ENCODE data around the gene ITLN1.

The ITLN1 gene

GRCh38 chr1:160911925-160912324 lies 26.9 kb upstream of the ITLN1 start:
- no peak for DNase-seq
- H3K27me3 ChIP-seq (ENCODE audit: insufficient read depth, low read depth, severe bottlenecking) = peaks cover 97% of the 10 kb centered on the region
- H3K27ac ChIP-seq = no peak overlapping the region
- no peak overlapping the region for H3K4me3 ChIP-seq (ENCODE audit: low read depth, low read length)
- H3K36me3 ChIP-seq = no peaks in the 10 kb centered on the region
- H3K9me3 ChIP-seq (ENCODE audit: severe bottlenecking) = peaks cover 12% of the 10 kb centered on the region
- TF ChIP-seq CTCF (IDR thresholded peaks at IDR 0.05; ENCODE audit: low read depth, low read length) = no peak

- DNase-seq = no peak
- no peaks in the 10 kb centered on the region for H3K36me3 ChIP-seq
- H3K27me3 ChIP-seq (ENCODE audit: insufficient read depth, low read depth, severe bottlenecking) = peaks cover 97% of the 10 kb centered on the region
- H3K27ac ChIP-seq = no peak overlapping the region
- H3K4me3 ChIP-seq (ENCODE audit: low read depth, low read length) = no peak overlapping the region
- no peak for TF ChIP-seq CTCF (IDR thresholded peaks at IDR 0.05; ENCODE audit: low read depth, low read length)
- H3K9me3 ChIP-seq (ENCODE audit: severe bottlenecking) = peaks cover 12% of the 10 kb centered on the region
Measured at GRCh38 chr1:160911441-160911840, 26.5 kb upstream of the ITLN1 start.

- H3K4me3 ChIP-seq (ENCODE audit: low read depth, low read length) = no peak overlapping the region
- peaks cover 97% of the 10 kb centered on the region for H3K27me3 ChIP-seq (ENCODE audit: insufficient read depth, low read depth, severe bottlenecking)
- no peaks in the 10 kb centered on the region for H3K36me3 ChIP-seq
- no peak for DNase-seq
- H3K9me3 ChIP-seq (ENCODE audit: severe bottlenecking) = peaks cover 12% of the 10 kb centered on the region
- TF ChIP-seq CTCF (IDR thresholded peaks at IDR 0.05; ENCODE audit: low read depth, low read length) = no peak
- H3K27ac ChIP-seq = no peak overlapping the region
Measured at GRCh38 chr1:160910170-160910750, 25.3 kb upstream of the ITLN1 start.

- H3K36me3 ChIP-seq = no peaks in the 10 kb centered on the region
- no peak overlapping the region for H3K27ac ChIP-seq
- DNase-seq = no peak
- no peak overlapping the region for H3K4me3 ChIP-seq (ENCODE audit: low read depth, low read length)
- peaks cover 96% of the 10 kb centered on the region for H3K27me3 ChIP-seq (ENCODE audit: insufficient read depth, low read depth, severe bottlenecking)
- no peak for TF ChIP-seq CTCF (IDR thresholded peaks at IDR 0.05; ENCODE audit: low read depth, low read length)
- peaks cover 12% of the 10 kb centered on the region for H3K9me3 ChIP-seq (ENCODE audit: severe bottlenecking)
Measured at GRCh38 chr1:160907976-160908375, 23.0 kb upstream of the ITLN1 start.

- no peaks in the 10 kb centered on the region for H3K36me3 ChIP-seq
- peaks cover 91% of the 10 kb centered on the region for H3K27me3 ChIP-seq (ENCODE audit: insufficient read depth, low read depth, severe bottlenecking)
- no peak for DNase-seq
- H3K4me3 ChIP-seq (ENCODE audit: low read depth, low read length) = no peak overlapping the region
- H3K27ac ChIP-seq = no peak overlapping the region
- H3K9me3 ChIP-seq (ENCODE audit: severe bottlenecking) = peaks cover 9% of the 10 kb centered on the region
- TF ChIP-seq CTCF (IDR thresholded peaks at IDR 0.05; ENCODE audit: low read depth, low read length) = no peak
Measured at GRCh38 chr1:160905617-160905989, 20.6 kb upstream of the ITLN1 start.

All from WERI-Rb-1 (cell line).